H1 (cell line): Measurements from ENCODE around the gene IFT80. TPM values are rescaled to one million over a fixed set of nuclear protein-coding genes. Genes with fewer than 3 reads are reported as not detected.

Source experiments
- CTCF ChIA-PET: fragments of 300-600 bp; sonication (Branson Sonifier 250); formaldehyde crosslinking; loops from one replicate; lab custom pipeline; 2021; ENCODE audit not compliant: partially characterized antibody; lab: Charles Lee
- POLR2A ChIA-PET: fragments of 300-600 bp; sonication (Branson Sonifier 250); formaldehyde crosslinking; loops from one replicate; lab custom pipeline; 2021; ENCODE audit warnings: inconsistent platforms; ENCODE audit not compliant: partially characterized antibody; lab: Charles Lee
- DNase-seq, 2 experiments: peaks; one replicate each; pipeline versions ENCODE4 v3.0.0 to v3.0.0-alpha.2; 2010 to 2022; ENCODE audit warnings: low spot score in 2 of 2, low read depth in 1 of 2, mixed read lengths in 1 of 2
- FAIRE-seq: peaks from 2 replicates; lab custom pipeline; 2011; peaks lifted over from hg19 to GRCh38; lab: Jason Lieb, UNC
- H2AFZ ChIP-seq: 2 replicates; pipeline ENCODE4 v1.8.1; 2012; ENCODE audit warnings: low read length, inconsistent platforms
- H2AK5ac ChIP-seq: 2 replicates; pipeline ENCODE4 v1.6.1; 2013; ENCODE audit warnings: low read depth, low read length
- H2BK120ac ChIP-seq: replicated peaks from 2 replicates; pipeline ENCODE3; 2013; ENCODE audit warnings: low read depth, low read length, inconsistent platforms
- H2BK12ac ChIP-seq: 2 replicates; pipeline ENCODE4 v1.6.1; 2013; ENCODE audit warnings: low read depth, low read length
- H2BK15ac ChIP-seq: 2 replicates; pipeline ENCODE4 v1.6.1; 2013; ENCODE audit warnings: low read length
- H2BK20ac ChIP-seq: 2 replicates; pipeline ENCODE4 v1.6.1; 2013; ENCODE audit warnings: low read length
- H2BK5ac ChIP-seq: 2 replicates; pipeline ENCODE4 v1.6.1; 2013; ENCODE audit warnings: low read depth, low read length
- H3K14ac ChIP-seq: 2 replicates; pipeline ENCODE4 v1.6.1; 2013; ENCODE audit warnings: inconsistent platforms; ENCODE audit not compliant: insufficient read length
- H3K18ac ChIP-seq: 2 replicates; pipeline ENCODE4 v1.6.1; 2013; ENCODE audit warnings: low read length; ENCODE audit errors: extremely low read depth
- H3K23ac ChIP-seq: 2 replicates; pipeline ENCODE4 v1.6.1; 2013; ENCODE audit warnings: inconsistent platforms; ENCODE audit not compliant: insufficient read length
- H3K23me2 ChIP-seq: 2 replicates; pipeline ENCODE4 v1.6.1; 2013; ENCODE audit warnings: low read depth, low read length
- H3K27ac ChIP-seq: 2 replicates; pipeline ENCODE4 v1.6.1; 2011; ENCODE audit warnings: low read depth, low read length, inconsistent platforms
- H3K27me3 ChIP-seq, 4 experiments: replicated peaks in 1 of 4; 1 replicate in 1 of 4; 2 replicates in 3 of 4; pipeline versions ENCODE4 v1.6.1 to v1.8.1; 2011 to 2013; ENCODE audit warnings: low read length in 3 of 4, mild to moderate bottlenecking in 3 of 4, inconsistent platforms in 2 of 4, mixed read lengths in 2 of 4, moderate library complexity in 1 of 4; ENCODE audit not compliant: control insufficient read depth in 3 of 4, insufficient read depth in 3 of 4; ENCODE audit errors: extremely low read depth in 1 of 4
- H3K36me3 ChIP-seq, 4 experiments: 2 replicates each; pipeline versions ENCODE4 v1.6.1 to v1.8.1; 2011 to 2013; ENCODE audit warnings: mild to moderate bottlenecking in 4 of 4, low read length in 3 of 4, moderate library complexity in 2 of 4, control low read depth in 1 of 4, inconsistent platforms in 1 of 4; ENCODE audit not compliant: insufficient read depth in 4 of 4, control insufficient read depth in 2 of 4
- H3K4ac ChIP-seq: replicated peaks from 2 replicates; pipeline ENCODE3; 2013; ENCODE audit warnings: low read length, low read depth, mixed read lengths, inconsistent platforms; ENCODE audit not compliant: insufficient read length
- H3K4me1 ChIP-seq, 4 experiments: replicated peaks in 1 of 4; 1 replicate in 1 of 4; 2 replicates in 3 of 4; pipeline versions ENCODE4 v1.6.1 to v1.8.1; 2011 to 2013; ENCODE audit warnings: low read length in 3 of 4, inconsistent platforms in 2 of 4, mixed read lengths in 1 of 4; ENCODE audit not compliant: insufficient read depth in 4 of 4, control insufficient read depth in 3 of 4
- H3K4me2 ChIP-seq, 2 experiments: 2 replicates each; pipeline versions ENCODE4 v1.6.1 to v1.8.1; 2011 to 2013; ENCODE audit warnings: low read depth in 2 of 2, low read length in 2 of 2, control low read depth in 1 of 2, inconsistent platforms in 1 of 2, mild to moderate bottlenecking in 1 of 2; ENCODE audit not compliant: insufficient read depth in 1 of 2
- H3K4me3 ChIP-seq, 4 experiments: fragments of 200-600, 300-600 bp in 1 of 4; sonication (generic), shearing (Covaris generic), sonication (Bioruptor Twin) in 1 of 4; 2 replicates each; pipeline versions ENCODE4 v1.5.1 to v1.8.1; 2011 to 2016; ENCODE audit warnings: low read length in 4 of 4, low read depth in 3 of 4, control low read depth in 2 of 4, inconsistent platforms in 2 of 4, mild to moderate bottlenecking in 2 of 4, mixed read lengths in 1 of 4, moderate library complexity in 1 of 4; ENCODE audit not compliant: insufficient read depth in 2 of 4; ENCODE audit errors: extremely low read depth in 1 of 4
- H3K56ac ChIP-seq: replicated peaks from 2 replicates; pipeline ENCODE3; 2013; ENCODE audit warnings: low read depth, mild to moderate bottlenecking, mixed read lengths, low read length, inconsistent platforms; ENCODE audit not compliant: insufficient read length
- H3K79me1 ChIP-seq: 2 replicates; pipeline ENCODE4 v1.6.1; 2013; ENCODE audit warnings: low read depth, low read length, control low read depth
- H3K79me2 ChIP-seq, 2 experiments: 2 replicates each; pipeline versions ENCODE4 v1.6.1 to v1.8.1; 2012 to 2013; ENCODE audit warnings: low read length in 2 of 2, mild to moderate bottlenecking in 2 of 2, inconsistent platforms in 1 of 2; ENCODE audit not compliant: insufficient read depth in 2 of 2, control insufficient read depth in 1 of 2
- H3K9ac ChIP-seq, 4 experiments: replicated peaks in 1 of 4; 1 replicate in 1 of 4; 2 replicates in 3 of 4; pipeline versions ENCODE4 v1.6.1 to v1.8.1; 2011 to 2013; ENCODE audit warnings: low read depth in 3 of 4, low read length in 3 of 4, control low read depth in 2 of 4, mild to moderate bottlenecking in 2 of 4, moderate library complexity in 2 of 4, inconsistent platforms in 1 of 4; ENCODE audit errors: extremely low read depth in 1 of 4
- H3K9me3 ChIP-seq, 2 experiments: 2 replicates each; pipeline versions ENCODE4 v1.6.1 to v1.8.1; 2012 to 2013; ENCODE audit warnings: mild to moderate bottlenecking in 2 of 2, moderate library complexity in 2 of 2, control low read depth in 1 of 2, inconsistent platforms in 1 of 2, low read depth in 1 of 2, low read length in 1 of 2, mixed read lengths in 1 of 2; ENCODE audit not compliant: insufficient read depth in 2 of 2
- H4K20me1 ChIP-seq, 2 experiments: replicated peaks in 1 of 2; 2 replicates each; pipeline versions ENCODE3 to v1.8.1; 2011 to 2013; ENCODE audit warnings: inconsistent platforms in 2 of 2, low read length in 2 of 2, mild to moderate bottlenecking in 1 of 2; ENCODE audit not compliant: insufficient read depth in 2 of 2, control insufficient read depth in 1 of 2
- H4K5ac ChIP-seq: 2 replicates; pipeline ENCODE4 v1.6.1; 2013; ENCODE audit warnings: low read length, low read depth, mixed read lengths, inconsistent platforms; ENCODE audit not compliant: insufficient read length
- H4K8ac ChIP-seq: 2 replicates; pipeline ENCODE4 v1.8.0; 2013; ENCODE audit warnings: mild to moderate bottlenecking, moderate library complexity, low read length, inconsistent platforms; ENCODE audit not compliant: insufficient read depth; ENCODE audit errors: extremely low read depth
- H4K91ac ChIP-seq: replicated peaks from 2 replicates; pipeline ENCODE3; 2013; ENCODE audit warnings: low read length, mixed read lengths, inconsistent platforms; ENCODE audit not compliant: insufficient read length
- ATF3 ChIP-seq: IDR thresholded peaks from 2 replicates; pipeline ENCODE4 v1.6.1; 2011; ENCODE audit warnings: low read depth, mild to moderate bottlenecking, low read length; ENCODE audit not compliant: insufficient read depth
- CTCF ChIP-seq, 3 experiments: IDR thresholded peaks; 1 replicate in 2 of 3; 2 replicates in 1 of 3; pipeline versions ENCODE4 v1.5.1 to v1.6.1; 2011; ENCODE audit warnings: low read length in 3 of 3, mild to moderate bottlenecking in 3 of 3, inconsistent platforms in 2 of 3, low read depth in 1 of 3, moderate library complexity in 1 of 3; ENCODE audit not compliant: insufficient read depth in 1 of 3; ENCODE audit errors: control extremely low read depth in 1 of 3
- JUND ChIP-seq: IDR thresholded peaks from 2 replicates; pipeline ENCODE4 v1.6.1; 2011; ENCODE audit warnings: mild to moderate bottlenecking, improper control_type of control experiment, low read length
- KDM5A ChIP-seq: fragments of 200-600 bp; IDR thresholded peaks from 2 replicates; pipeline ENCODE4 v1.7.1; 2012; ENCODE audit warnings: mild to moderate bottlenecking, low read length, inconsistent platforms, mixed read lengths
- POU5F1 ChIP-seq: IDR thresholded peaks from 2 replicates; pipeline ENCODE4 v1.6.1; 2011; ENCODE audit warnings: low read depth, mild to moderate bottlenecking, low read length, moderate library complexity
- SUZ12 ChIP-seq: fragments of 200-600 bp; sonication (generic); IDR thresholded peaks from 2 replicates; pipeline ENCODE4 v1.6.1; 2012; ENCODE audit warnings: mild to moderate bottlenecking, inconsistent platforms, low read length, moderate library complexity, mixed read lengths
- WGBS, 2 experiments: shearing (Covaris generic) in 1 of 2; methylation state at CpG; one replicate each; pipeline versions ENCODE4 v1.1.6 to v1.1.7; 2013 to 2015; ENCODE audit warnings: low lambda C conversion rate in 2 of 2, mixed read lengths in 2 of 2, inconsistent platforms in 1 of 2, low coverage in 1 of 2, missing lambda C conversion rate in 1 of 2; ENCODE audit not compliant: insufficient replicate concordance in 2 of 2, insufficient coverage in 1 of 2, insufficient read length in 1 of 2; ENCODE audit errors: extremely low coverage in 1 of 2, missing lambda C conversion rate in 1 of 2; 5-methylcytosine and 5-hydroxymethylcytosine counted together
- polyA plus RNA-seq, 7 experiments: library from polyadenylated mRNA; depleted of rRNA in 3 of 7; stranded (reverse) in 5 of 7; unstranded in 2 of 7; fragments of >200 nt in 5 of 7; fragments of 200-250 nt in 2 of 7; gene quantifications; 1 replicate in 5 of 7; 2 replicates in 1 of 7; 4 replicates in 1 of 7; pipeline versions ENCODE4 v1.2.1 to v1.2.3, GENCODE V29; 2011 to 2013; ENCODE audit warnings: missing spikeins in 2 of 7, mixed read lengths in 2 of 7
- total RNA-seq: library from RNA; stranded (reverse); fragmentation: NEBNext Ultra II Directional; extraction: Animal tissue kit (Norgen Biotek cat#: 25700); gene quantifications from 2 replicates; pipeline ENCODE4 v1.2.1, GENCODE V29; 2021

IFT80 gene
- total and polyA plus RNA-seq, 2 of the 8 experiments (the other 6 are each of a cell fraction or from before 2014, with no cell fraction given), result 7.2 to 25.9 TPM

GRCh38 chr3:160365869-160366522, 33.0 kb downstream of the IFT80 start:
- H3K36me3 ChIP-seq, result no peaks in the 10 kb centered on the region
- H3K23me2 ChIP-seq, result no peaks in the 10 kb centered on the region
- no peak overlapping the region for H3K27ac ChIP-seq
- 93% methylated on average over 1 of the region's 1 CpG; no CpG with 5 or more reads in 1 of the 2 experiments for WGBS, 2 experiments
- H4K8ac ChIP-seq, result no peak overlapping the region
- H2BK120ac ChIP-seq, result no peak overlapping the region
- no peak overlapping the region for H2AK5ac ChIP-seq
- CTCF ChIA-PET, result interaction anchor here (1.1 kb wide), 1 partner anchor 27 kb away, joined by 3 read pairs; no protein-coding TSS in a partner anchor
- H3K14ac ChIP-seq, result no peak overlapping the region
- H3K4me3 ChIP-seq, result no peak overlapping the region
- no peaks in the 10 kb centered on the region for H4K20me1 ChIP-seq
- no peak for TF ChIP-seq POU5F1
- no peak for TF ChIP-seq SUZ12
- no peak for TF ChIP-seq ATF3
- no peak for TF ChIP-seq CTCF (IDR thresholded peaks at IDR 0.05; ENCODE audit: control extremely low read depth in 1 of 3, insufficient read depth in 1 of 3, low read depth in 1 of 3, low read length in 3 of 3)
- TF ChIP-seq KDM5A, result no peak
- no peak for TF ChIP-seq JUND
- DNase-seq (no peak), FAIRE-seq (no peak)
- H3K9me3 ChIP-seq, result no peaks in the 10 kb centered on the region
- H3K79me1 ChIP-seq, result no peaks in the 10 kb centered on the region
- no peak overlapping the region for H3K18ac ChIP-seq
- H3K23ac ChIP-seq, result no peak overlapping the region
- H2BK15ac ChIP-seq, result no peak overlapping the region
- H3K79me2 ChIP-seq, result no peaks in the 10 kb centered on the region
- no peak overlapping the region for H2BK5ac ChIP-seq
- no peak overlapping the region for H4K91ac ChIP-seq
- H3K4me1 ChIP-seq, result no peaks in the 10 kb centered on the region
- H3K4me2 ChIP-seq, result no peak overlapping the region
- no peak overlapping the region for H3K9ac ChIP-seq
- H2AFZ ChIP-seq, result no peak overlapping the region
- no peak overlapping the region for H4K5ac ChIP-seq
- no peak overlapping the region for H3K56ac ChIP-seq
- POLR2A ChIA-PET, result no interaction called here
- H3K4ac ChIP-seq, result no peak overlapping the region
- H2BK20ac ChIP-seq, result no peak overlapping the region
- H2BK12ac ChIP-seq, result no peak overlapping the region
- no peaks in the 10 kb centered on the region for H3K27me3 ChIP-seq
